Measurements from ENCODE around the gene MS4A15.

DNA sequence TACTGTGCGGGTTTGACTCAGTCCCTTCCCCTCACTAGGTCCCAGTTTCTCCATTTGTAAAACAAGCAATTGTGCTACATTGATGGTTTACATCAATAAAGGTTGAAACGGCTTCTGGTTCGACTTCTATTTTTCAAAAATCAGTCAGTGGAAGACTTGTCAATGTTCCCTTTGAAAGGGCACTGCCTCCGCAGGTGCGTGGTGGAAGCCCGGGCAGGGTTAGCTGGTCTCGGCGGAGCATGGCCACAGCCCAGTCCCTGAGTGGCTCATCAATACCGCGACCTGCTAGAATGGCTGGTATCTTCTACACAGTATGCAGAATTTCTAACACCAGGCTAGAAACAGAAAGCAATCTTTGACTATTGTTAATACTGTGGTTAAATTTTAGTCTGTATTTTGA lies 44.5 kb downstream of the MS4A15 start:
- TF ChIP-seq, protein P1, sequence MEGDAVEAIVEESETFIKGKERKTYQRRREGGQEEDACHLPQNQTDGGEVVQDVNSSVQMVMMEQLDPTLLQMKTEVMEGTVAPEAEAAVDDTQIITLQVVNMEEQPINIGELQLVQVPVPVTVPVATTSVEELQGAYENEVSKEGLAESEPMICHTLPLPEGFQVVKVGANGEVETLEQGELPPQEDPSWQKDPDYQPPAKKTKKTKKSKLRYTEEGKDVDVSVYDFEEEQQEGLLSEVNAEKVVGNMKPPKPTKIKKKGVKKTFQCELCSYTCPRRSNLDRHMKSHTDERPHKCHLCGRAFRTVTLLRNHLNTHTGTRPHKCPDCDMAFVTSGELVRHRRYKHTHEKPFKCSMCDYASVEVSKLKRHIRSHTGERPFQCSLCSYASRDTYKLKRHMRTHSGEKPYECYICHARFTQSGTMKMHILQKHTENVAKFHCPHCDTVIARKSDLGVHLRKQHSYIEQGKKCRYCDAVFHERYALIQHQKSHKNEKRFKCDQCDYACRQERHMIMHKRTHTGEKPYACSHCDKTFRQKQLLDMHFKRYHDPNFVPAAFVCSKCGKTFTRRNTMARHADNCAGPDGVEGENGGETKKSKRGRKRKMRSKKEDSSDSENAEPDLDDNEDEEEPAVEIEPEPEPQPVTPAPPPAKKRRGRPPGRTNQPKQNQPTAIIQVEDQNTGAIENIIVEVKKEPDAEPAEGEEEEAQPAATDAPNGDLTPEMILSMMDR (IDR thresholded peaks at IDR 0.05), result no peak
- no peak for TF ChIP-seq POLR2A (IDR thresholded peaks at IDR 0.05)
